ENCODE measurements around the gene SPTBN2.

GRCh38 chr11:66674964-66675602 is 53.9 kb downstream of the SPTBN2 start:
- TF ChIP-seq CTCF (conservative IDR thresholded peaks at IDR 0.05), result no peak
- no peak for TF ChIP-seq EZH2 (IDR thresholded peaks at IDR 0.05; ENCODE audit: low read depth)

All from PC-9 (cell line).